Common myeloid progenitor, CD34-positive (primary cell): Measurements from ENCODE around the gene RANBP3.

Experiments used
- CTCF ChIA-PET: fragments of 350-600 bp; sonication (Branson Sonifier 250); formaldehyde crosslinking; loops from one replicate; lab custom pipeline; 2021; ENCODE audit warnings: antibody characterized with exemption; lab: Charles Lee
- POLR2A ChIA-PET: fragments of 350-600 bp; sonication (Branson Sonifier 250); formaldehyde crosslinking; loops from one replicate; lab custom pipeline; 2021; ENCODE audit warnings: antibody characterized with exemption; lab: Charles Lee
- DNase-seq, 3 donors: peaks; one replicate each; pipeline versions ENCODE4 v3.0.0 to v3.0.0-alpha.2; 2013
- H3K27ac ChIP-seq, 2 experiments: 1 replicate in 1 of 2; 2 replicates in 1 of 2; pipeline ENCODE4 v1.7.0; 2013; ENCODE audit warnings: inconsistent platforms in 2 of 2, low read length in 2 of 2, mild to moderate bottlenecking in 2 of 2, low read depth in 1 of 2, moderate library complexity in 1 of 2; ENCODE audit not compliant: severe bottlenecking in 2 of 2, insufficient read depth in 1 of 2, poor library complexity in 1 of 2
- H3K27me3 ChIP-seq, 5 experiments: replicated peaks in 2 of 5; 1 replicate in 3 of 5; 2 replicates in 2 of 5; pipeline versions ENCODE4 v1.6.1 to v1.7.0; 2013; ENCODE audit warnings: low read length in 4 of 5, mild to moderate bottlenecking in 2 of 5, moderate library complexity in 2 of 5, inconsistent platforms in 1 of 5; ENCODE audit not compliant: insufficient read depth in 5 of 5, control insufficient read depth in 4 of 5
- H3K36me3 ChIP-seq, 4 experiments: 1 replicate in 2 of 4; 2 replicates in 2 of 4; pipeline versions ENCODE4 v1.6.1 to v1.7.0; 2013; ENCODE audit warnings: low read length in 3 of 4, control low read depth in 1 of 4, mild to moderate bottlenecking in 1 of 4; ENCODE audit not compliant: control insufficient read depth in 4 of 4, insufficient read depth in 4 of 4
- H3K4me1 ChIP-seq, 4 experiments: 1 replicate in 3 of 4; 2 replicates in 1 of 4; pipeline versions ENCODE4 v1.6.1 to v1.7.1; 2013; ENCODE audit warnings: low read length in 3 of 4, mild to moderate bottlenecking in 3 of 4, control low read depth in 1 of 4, inconsistent platforms in 1 of 4, moderate library complexity in 1 of 4; ENCODE audit not compliant: control insufficient read depth in 4 of 4, insufficient read depth in 4 of 4; ENCODE audit errors: control extremely low read depth in 1 of 4
- H3K4me3 ChIP-seq, 7 experiments: 1 replicate in 4 of 7; 2 replicates in 3 of 7; pipeline versions ENCODE4 v1.5.1 to v1.7.0; 2013; ENCODE audit warnings: mild to moderate bottlenecking in 7 of 7, low read length in 6 of 7, moderate library complexity in 6 of 7, inconsistent platforms in 2 of 7, low read depth in 2 of 7, control low read depth in 1 of 7; ENCODE audit not compliant: insufficient read depth in 4 of 7, control insufficient read depth in 1 of 7; ENCODE audit errors: extremely low read depth in 1 of 7
- H3K9me3 ChIP-seq, 5 experiments: 1 replicate in 4 of 5; 2 replicates in 1 of 5; pipeline versions ENCODE4 v1.6.1 to v1.7.1; 2013; ENCODE audit warnings: low read length in 4 of 5, mild to moderate bottlenecking in 2 of 5, inconsistent platforms in 1 of 5, low read depth in 1 of 5, moderate library complexity in 1 of 5; ENCODE audit not compliant: control insufficient read depth in 4 of 5, insufficient read depth in 2 of 5; ENCODE audit errors: control extremely low read depth in 1 of 5
- whole genome bisulfite sequencing: methylation state at CpG from one replicate; pipeline ENCODE4 v1.1.5; 2013; ENCODE audit not compliant: insufficient coverage; 5-methylcytosine and 5-hydroxymethylcytosine counted together

The RANBP3 gene

GRCh38 chr19:5956728-5957127, 21.2 kb downstream of the RANBP3 start:
- no peak overlapping the region for H3K4me3 ChIP-seq
- POLR2A ChIA-PET: interaction anchor here (0.7 kb wide), 1 partner anchor 328 kb away, joined by 5 read pairs; no protein-coding TSS in a partner anchor
- H3K9me3 ChIP-seq: no peaks in the 10 kb centered on the region
- H3K36me3 ChIP-seq: peaks cover 0 to 11% (median 3%) of the 10 kb centered on the region in 4 experiments
- H3K4me1 ChIP-seq: peaks cover 6 to 65% (median 44%) of the 10 kb centered on the region in 4 experiments
- H3K27me3 ChIP-seq: no peaks in the 10 kb centered on the region
- peak in 1 of 3 donors; percentile 26 for DNase-seq
- WGBS: 94% methylated on average over 11 of the region's 12 CpGs
- H3K27ac ChIP-seq: no peak overlapping the region
- CTCF ChIA-PET: interaction anchor here (1.5 kb wide), 1 partner anchor 72 kb away, joined by 3 read pairs; no protein-coding TSS in a partner anchor

DNA sequence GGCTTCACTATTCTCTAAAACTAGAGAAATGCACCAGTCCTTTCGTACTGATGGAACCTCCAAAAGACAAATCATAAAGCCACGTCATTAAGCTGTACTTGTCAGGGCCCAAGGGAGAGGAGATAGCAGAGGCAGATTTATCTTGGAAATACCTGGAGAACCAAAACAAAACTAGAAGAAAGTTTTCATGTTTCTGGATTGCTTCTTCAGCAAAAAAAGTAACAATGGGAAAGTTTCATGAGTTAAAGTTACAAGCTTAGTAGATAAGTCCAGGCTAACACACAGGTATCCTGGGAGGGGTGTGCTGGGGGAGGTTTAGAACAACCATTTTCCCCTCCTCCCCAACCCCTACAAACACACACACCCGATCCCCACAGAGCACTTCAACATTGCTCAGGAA, 21.6 kb downstream of the RANBP3 start:
- no peak for DNase-seq
- Histone ChIP-seq H3K27ac (no peak overlapping the region), H3K4me3 (no peak overlapping the region), H3K9me3 (no peaks in the 10 kb centered on the region), H3K36me3 (peaks cover 0 to 15% (median 3%) of the 10 kb centered on the region in 4 experiments), H3K27me3 (no peaks in the 10 kb centered on the region), H3K4me1 (peaks cover 6 to 65% (median 45%) of the 10 kb centered on the region in 4 experiments)
- ChIA-PET POLR2A (no interaction called here), CTCF (interaction anchor here (1.5 kb wide), 1 partner anchor 72 kb away, joined by 3 read pairs; no protein-coding TSS in a partner anchor)
- WGBS: 100% methylated on average over 1 of the region's 3 CpGs

GRCh38 chr19:5955636-5955935, 22.4 kb downstream of the RANBP3 start:
- WGBS: 86% methylated on average over 2 of the region's 3 CpGs

DNA sequence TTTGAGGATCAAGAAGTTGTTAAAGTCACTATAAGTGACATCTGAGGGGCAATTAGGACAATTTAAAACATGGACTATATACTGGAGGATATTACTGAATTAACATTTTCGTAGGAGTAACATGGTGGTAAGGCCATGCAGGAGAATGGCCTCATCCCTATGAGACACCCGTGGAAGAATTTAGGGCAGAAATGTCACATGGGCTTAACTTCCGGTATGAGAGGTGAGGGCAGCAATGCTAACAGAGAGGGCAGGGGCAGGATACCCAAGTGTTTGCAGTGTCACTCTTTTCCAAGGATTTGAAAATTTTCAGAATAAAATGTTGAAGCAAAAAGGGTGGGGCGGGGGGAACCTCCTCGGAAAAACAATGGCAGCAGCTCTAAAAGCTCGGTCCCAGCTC, 23.6 kb downstream of the RANBP3 start:
- peaks cover 9 to 68% (median 48%) of the 10 kb centered on the region in 4 experiments for H3K4me1 ChIP-seq
- H3K4me3 ChIP-seq: peak overlapping the region in 3 of 7 experiments; percentile 33 to 60 (median 44)
- POLR2A ChIA-PET: no interaction called here
- peak overlapping the region in 1 of 2 experiments; percentile 67 for H3K27ac ChIP-seq
- H3K27me3 ChIP-seq: no peaks in the 10 kb centered on the region
- no peak for DNase-seq
- WGBS: 67% methylated on average over 5 of the region's 6 CpGs
- CTCF ChIA-PET: interaction anchor here (2.2 to 4.6 kb wide), 2 partner anchors 15 to 68 kb away, joined by 6 to 20 read pairs; no protein-coding TSS in a partner anchor
- no peaks in the 10 kb centered on the region for H3K9me3 ChIP-seq
- peaks cover 0 to 30% (median 12%) of the 10 kb centered on the region in 4 experiments for H3K36me3 ChIP-seq

More at GRCh38 chr19:5955636-5955935, 22.4 kb downstream of the RANBP3 start:
- Histone ChIP-seq H3K4me1 (peaks cover 9 to 66% (median 47%) of the 10 kb centered on the region in 4 experiments), H3K4me3 (no peak overlapping the region), H3K36me3 (peaks cover 0 to 22% (median 5%) of the 10 kb centered on the region in 4 experiments), H3K9me3 (no peaks in the 10 kb centered on the region), H3K27me3 (no peaks in the 10 kb centered on the region), H3K27ac (no peak overlapping the region)
- ChIA-PET CTCF (interaction anchor here (1.5 kb wide), 1 partner anchor 73 kb away, joined by 3 read pairs; no protein-coding TSS in a partner anchor), POLR2A (no interaction called here)
- DNase-seq: no peak

DNA sequence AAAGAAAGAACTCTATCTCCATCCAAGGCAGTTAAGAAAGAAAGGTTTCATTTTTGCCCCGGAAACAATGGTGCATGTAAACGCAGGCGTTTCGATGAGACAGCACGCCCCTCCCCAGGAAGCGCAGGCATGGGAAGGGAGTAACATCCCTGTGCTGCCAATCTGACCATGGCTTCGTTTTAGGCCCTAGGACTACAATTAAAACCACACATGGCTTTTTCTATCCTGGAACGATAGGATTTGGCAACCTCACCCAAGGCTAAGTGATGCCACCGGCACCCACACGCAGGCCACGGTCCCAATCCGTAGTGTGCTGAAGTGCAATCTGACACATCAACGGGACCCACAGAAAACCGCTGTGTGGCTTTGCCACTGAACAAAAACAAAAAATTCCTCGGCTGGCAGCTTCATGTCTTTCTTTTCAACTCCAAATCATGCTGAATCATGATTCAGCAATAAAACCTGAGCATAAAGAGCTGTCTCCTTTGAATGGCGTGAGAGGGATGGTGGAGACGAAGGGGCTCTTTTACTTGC, 24.2 kb downstream of the RANBP3 start:
- H3K27ac ChIP-seq: peak overlapping the region; percentile 43 to 67
- CTCF ChIA-PET: interaction anchor here (2.2 to 4.6 kb wide), 2 partner anchors 15 to 68 kb away, joined by 6 to 20 read pairs; no protein-coding TSS in a partner anchor
- POLR2A ChIA-PET: no interaction called here
- WGBS: 24% methylated on average over 15 of the region's 17 CpGs
- H3K4me3 ChIP-seq: peak overlapping the region in 3 of 7 experiments; percentile 33 to 60 (median 44)
- DNase-seq: peak; percentile 47 to 86 (median 79)
- H3K27me3 ChIP-seq: no peaks in the 10 kb centered on the region
- peaks cover 0 to 35% (median 11%) of the 10 kb centered on the region in 4 experiments for H3K36me3 ChIP-seq
- H3K9me3 ChIP-seq: no peaks in the 10 kb centered on the region
- peaks cover 9 to 67% (median 46%) of the 10 kb centered on the region in 4 experiments for H3K4me1 ChIP-seq

GRCh38 chr19:5953030-5953589, 24.8 kb downstream of the RANBP3 start:
- peak overlapping the region in 2 of 7 experiments; percentile 44 to 60 for H3K4me3 ChIP-seq
- peaks cover 0 to 35% (median 11%) of the 10 kb centered on the region in 4 experiments for H3K36me3 ChIP-seq
- H3K27ac ChIP-seq: peak overlapping the region in 1 of 2 experiments; percentile 67
- DNase-seq: peak in 2 of 3 donors; percentile 37 to 41
- ChIA-PET POLR2A (no interaction called here), CTCF (interaction anchor here (0.9 to 4.6 kb wide), 7 partner anchors 9 to 149 kb away, joined by 3 to 20 read pairs (median 4); no protein-coding TSS in a partner anchor)
- no peaks in the 10 kb centered on the region for H3K27me3 ChIP-seq
- H3K9me3 ChIP-seq: no peaks in the 10 kb centered on the region
- 73% methylated on average over 4 of the region's 5 CpGs for WGBS
- H3K4me1 ChIP-seq: peaks cover 9 to 67% (median 44%) of the 10 kb centered on the region in 4 experiments
